Heart right ventricle (tissue), 16 donors: ENCODE data around the gene LSM14B. TPM values are rescaled to one million over a fixed set of nuclear protein-coding genes. Genes with fewer than 3 reads are reported as not detected.
"Not testable (repeated sequence)": the region's sequence is repeated elsewhere in the genome, so short reads cannot be mapped to it uniquely, and the experiment has no call there.

Source experiments
- ATAC-seq, 8 donors: fragments of 200-7000 bp; cut with Tn5 transposase; one replicate each; pipeline ENCODE4 v1.9.1; 2020; ENCODE audit warnings: mild to moderate bottlenecking in 8 of 8, moderate library complexity in 8 of 8, moderate number of reproducible peaks in 1 of 8
- DNase-seq, 2 donors: peaks; one replicate each; pipeline ENCODE4 v3.0.0-alpha.2; 2020
- H3K27ac ChIP-seq, 10 donors: fragments of 200-600 bp; sonication (generic) in 2 of 10; one replicate each; pipeline versions ENCODE4 v1.5.0 to v1.8.0; 2020 to 2022; ENCODE audit warnings: mild to moderate bottlenecking in 3 of 10
- H3K27me3 ChIP-seq, 7 donors: fragments of 200-600 bp; one replicate each; pipeline ENCODE4 v1.8.0; 2021 to 2022; ENCODE audit warnings: mild to moderate bottlenecking in 2 of 7
- H3K36me3 ChIP-seq, 9 donors: fragments of 200-600 bp; sonication (generic) in 1 of 9; one replicate each; pipeline versions ENCODE4 v1.5.0 to v1.8.0; 2020 to 2022; ENCODE audit warnings: mild to moderate bottlenecking in 2 of 9
- H3K4me1 ChIP-seq, 9 donors: fragments of 200-600 bp; sonication (generic) in 1 of 9; one replicate each; pipeline versions ENCODE4 v1.5.0 to v1.8.0; 2020 to 2022; ENCODE audit warnings: mild to moderate bottlenecking in 4 of 9
- H3K4me3 ChIP-seq, 10 donors: fragments of 200-600 bp; sonication (generic) in 2 of 10; one replicate each; pipeline versions ENCODE4 v1.5.0 to v1.8.0; 2020 to 2022; ENCODE audit warnings: mild to moderate bottlenecking in 7 of 10, moderate library complexity in 2 of 10
- H3K9me3 ChIP-seq, 11 donors: fragments of 200-600 bp in 10 of 11; sonication (generic) in 2 of 11; one replicate each; pipeline versions ENCODE4 v1.5.0 to v1.8.0; 2013 to 2022; ENCODE audit warnings: mild to moderate bottlenecking in 2 of 11, control low read depth in 1 of 11, moderate library complexity in 1 of 11
- CTCF ChIP-seq, 9 donors: fragments of 200-600 bp; sonication (generic) in 2 of 9; IDR thresholded peaks; one replicate each; pipeline versions ENCODE4 v1.5.0 to v1.8.0; 2021 to 2022; ENCODE audit warnings: antibody characterized with exemption in 9 of 9, mild to moderate bottlenecking in 5 of 9, moderate library complexity in 1 of 9
- WGBS, 2 donors: extraction: QIAGEN DNeasy Blood & Tissue Kit; methylation state at CpG; one replicate each; pipeline ENCODE4 v1.1.7; 2013; ENCODE audit warnings: inconsistent platforms in 1 of 2; 5-methylcytosine and 5-hydroxymethylcytosine counted together
- intact Hi-C, 10 donors: fragments of 100-400 bp; cut with DNase I; formaldehyde crosslinking; loops; one replicate each; pipeline versions ENCODE4 v1.11.1 to v1.14.2; 2022
- polyA plus RNA-seq, 2 donors: library from polyadenylated mRNA; stranded (reverse); fragments of 200-250 nt; gene quantifications; one replicate each; pipeline ENCODE4 v1.2.3, GENCODE V29; 2013
- total RNA-seq, 10 donors: library from RNA; stranded (reverse); fragmentation: NEBNext Ultra II Directional in 3 of 10; extraction: Animal tissue kit (Norgen Biotek cat#: 25700) in 3 of 10; gene quantifications; one replicate each; pipeline versions ENCODE4 v1.2.1 to v1.2.4, GENCODE V29; 2021 to 2023
- donor health status: Arrhythmogenic right ventricular cardiomyopathy.
- donor health status: ischemic (EF 13 %, LVEDD 7.1; RV severe dilation, severe dysfunction).
- donor health status: healthy with polysubstance abuse.
- donor health status: DM: no; HTN: yes; CAD: no.
- donor health status: DM: no; HTN: no; CAD: no.
- donor health status: ischemic (EF 25% LVEDD 6.9; RV normal size, moderate dysfunction).
- donor health status: ischemic (EF 25% LVEDD 5.7; RV mildly dilated, moderate dysfunction).
- donor health status: healthy.
- donor health status: DM: yes; HTN: yes; CAD: no.
- donor health status: Ischemic cardiomyopathy.
- donor health status: ischemic (EF 35%, LVEDD 5.7; RV mildly dilated, moderate dysfunction).
- donor health status: nonischemic (EF 11% LVEDD 7.7; RV severe dilation, severe dysfunction).
- donor health status: DM: yes; HTN: yes; CAD: no.
- donor health status: PGD.
- donor health status: ischemic (EF 29% LVEDD 5.4; RV normal size, mild dysfunction).
- donor health status: nonischemic (EF 23%, LVEDD 6.1; RV moderate dilation, normal function).

Gene LSM14B
- total and polyA plus RNA-seq, 12 donors, result 15.7 to 63.7 (median 59.6) TPM

- Histone ChIP-seq H3K9me3 (no peaks in the 10 kb centered on the region), H3K4me3 (no peak overlapping the region), H3K4me1 (peaks cover 6 to 47% (median 30%) of the 10 kb centered on the region in 9 donors), H3K36me3 (peaks cover 0 to 1% (median 0%) of the 10 kb centered on the region in 9 donors), H3K27ac (no peak overlapping the region), H3K27me3 (no peaks in the 10 kb centered on the region)
- WGBS, 2 donors, result 97 to 98% methylated on average over 9 of the region's 9 CpGs
- intact Hi-C loops, result loop anchor here in 1 of 10 donors (5.0 kb wide), 1 partner anchor 35 kb away; the partner anchor contains the start of gene MTG2
- no peak for ATAC-seq
- no peak for DNase-seq
- TF ChIP-seq CTCF (IDR thresholded peaks at IDR 0.05), result no peak
These were observed 25.3 kb downstream of the LSM14B start for GRCh38 chr20:62147528-62147927.

GRCh38 chr20:62148383-62148782, 26.1 kb downstream of the LSM14B start:
- WGBS, 2 donors, result 93 to 95% methylated on average over 9 to 10 of the region's 10 CpGs
- not testable (repeated sequence) for DNase-seq, H3K36me3 ChIP-seq, ATAC-seq, H3K9me3 ChIP-seq, H3K27me3 ChIP-seq, H3K4me3 ChIP-seq
- Histone ChIP-seq H3K4me1 (peaks cover 6 to 47% (median 30%) of the 10 kb centered on the region in 9 donors), H3K27ac (peak overlapping the region in 1 of 10 donors; percentile 35)
- intact Hi-C loops, result loop anchor here in 1 of 10 donors (5.0 kb wide), 1 partner anchor 34 kb away; the partner anchor contains the start of gene MTG2

- Histone ChIP-seq H3K36me3 (peaks cover 0 to 8% (median 0%) of the 10 kb centered on the region in 9 donors), H3K27me3 (no peaks in the 10 kb centered on the region), H3K4me1 (peaks cover 6 to 47% (median 30%) of the 10 kb centered on the region in 9 donors), H3K9me3 (peaks cover 0 to 8% (median 0%) of the 10 kb centered on the region in 11 donors), H3K27ac (peak overlapping the region in 3 of 10 donors; percentile 15 to 37 (median 35)), H3K4me3 (no peak overlapping the region)
- intact Hi-C loops, result loop anchor here in 1 of 10 donors (5.0 kb wide), 1 partner anchor 33 kb away; the partner anchor contains the start of gene MTG2
- ATAC-seq, result peak in 1 of 8 donors; percentile 3
- no peak for DNase-seq
- TF ChIP-seq CTCF (IDR thresholded peaks at IDR 0.05), result no peak
- WGBS, 2 donors, result 79 to 81% methylated on average over 20 of the region's 20 CpGs
These were observed 26.6 kb downstream of the LSM14B start for GRCh38 chr20:62148908-62149314.

GRCh38 chr20:62149532-62150309, 27.4 kb downstream of the LSM14B start:
- Histone ChIP-seq H3K4me3 (no peak overlapping the region), H3K36me3 (peaks cover 0 to 15% (median 0%) of the 10 kb centered on the region in 9 donors), H3K4me1 (peaks cover 4 to 43% (median 27%) of the 10 kb centered on the region in 9 donors), H3K27ac (peak overlapping the region in 3 of 10 donors; percentile 10 to 37 (median 11)), H3K27me3 (no peaks in the 10 kb centered on the region), H3K9me3 (peaks cover 0 to 8% (median 0%) of the 10 kb centered on the region in 11 donors)
- intact Hi-C loops, result loop anchor here in 3 of 10 donors (5.0 kb wide), 2 partner anchors 33 to 137 kb away; partner anchors contain the start of gene MTG2 (in 1 of the 3)
- WGBS, 2 donors, result 65 to 69% methylated on average over 24 of the region's 24 CpGs
- DNase-seq (no peak), ATAC-seq (peak in 2 of 8 donors; percentile 8 to 24)
- TF ChIP-seq CTCF (IDR thresholded peaks at IDR 0.05), result no peak
